Endothelial cell of umbilical vein (primary cell): Measurements from ENCODE around the gene CCDC186. TPM values are rescaled to one million over a fixed set of nuclear protein-coding genes. Genes with fewer than 3 reads are reported as not detected.
A peak's percentile ranks its signal among the peaks of the same experiment; 100 is the strongest.
"Not testable (repeated sequence)": the region's sequence is repeated elsewhere in the genome, so short reads cannot be mapped to it uniquely, and the experiment has no call there.

Experiments used
- BruUV-seq: library from RNA; stranded (reverse); fragments of 400-500 nt; replicated peaks from 2 replicates; lab custom pipeline; 2021; lab: Mats Ljungman, UMichigan
- CTCF ChIA-PET: fragments of 300-600, 350-600 bp; sonication (Branson Sonifier 250); formaldehyde crosslinking; loops from one replicate; lab custom pipeline; 2021; ENCODE audit warnings: antibody characterized with exemption, inconsistent platforms; lab: Charles Lee
- POLR2A ChIA-PET: fragments of 300-600, 350-600 bp; sonication (Branson Sonifier 250); formaldehyde crosslinking; loops from one replicate; lab custom pipeline; 2021; ENCODE audit warnings: antibody characterized with exemption, inconsistent platforms; lab: Charles Lee
- DNase-seq: peaks from one replicate; pipeline ENCODE4 v3.0.0-alpha.2; 2011; ENCODE audit warnings: low read depth, low spot score
- FAIRE-seq: peaks from 2 replicates; lab custom pipeline; 2011; peaks lifted over from hg19 to GRCh38; lab: Jason Lieb, UNC
- H2AFZ ChIP-seq: 2 replicates; pipeline ENCODE4 v1.6.0; 2012; ENCODE audit warnings: low read depth, low read length, control low read depth, inconsistent platforms
- H3K27ac ChIP-seq: 2 replicates; pipeline ENCODE4 v1.5.1; 2011; ENCODE audit warnings: low read depth, mild to moderate bottlenecking, control low read depth, low read length, moderate library complexity; ENCODE audit not compliant: insufficient read depth
- H3K27me3 ChIP-seq, 2 experiments: 2 replicates each; pipeline versions ENCODE4 v1.6.0 to v1.6.1; 2011; ENCODE audit warnings: low read length in 2 of 2, mixed read lengths in 1 of 2; ENCODE audit not compliant: control insufficient read depth in 2 of 2, insufficient read depth in 2 of 2
- H3K36me3 ChIP-seq, 2 experiments: 2 replicates in 1 of 2; 3 replicates in 1 of 2; pipeline ENCODE4 v1.5.1; 2011; ENCODE audit warnings: low read length in 2 of 2, mild to moderate bottlenecking in 1 of 2, moderate library complexity in 1 of 2; ENCODE audit not compliant: control insufficient read depth in 2 of 2, insufficient read depth in 2 of 2; ENCODE audit errors: extremely low read depth in 1 of 2
- H3K4me1 ChIP-seq: 3 replicates; pipeline ENCODE4 v1.5.1; 2011; ENCODE audit warnings: mild to moderate bottlenecking, low read length; ENCODE audit not compliant: control insufficient read depth, insufficient read depth; ENCODE audit errors: extremely low read depth
- H3K4me2 ChIP-seq: 2 replicates; pipeline ENCODE4 v1.6.1; 2011; ENCODE audit warnings: low read length, control low read depth, mixed read lengths; ENCODE audit not compliant: insufficient read depth
- H3K4me3 ChIP-seq, 3 experiments: fragments of 200-600 bp in 1 of 3; sonication (generic), shearing (Covaris generic) in 1 of 3; replicated peaks in 1 of 3; 2 replicates each; pipeline ENCODE4 v1.5.1; 2011 to 2016; ENCODE audit warnings: control low read depth in 3 of 3, low read length in 3 of 3, mild to moderate bottlenecking in 2 of 3, inconsistent platforms in 1 of 3, low read depth in 1 of 3, moderate library complexity in 1 of 3; ENCODE audit not compliant: insufficient read depth in 1 of 3
- H3K79me2 ChIP-seq: 2 replicates; pipeline ENCODE4 v1.6.0; 2012; ENCODE audit warnings: low read length, inconsistent platforms; ENCODE audit not compliant: control insufficient read depth, insufficient read depth
- H3K9ac ChIP-seq: replicated peaks from 2 replicates; pipeline ENCODE3; 2011; ENCODE audit warnings: low read length, control low read depth; ENCODE audit not compliant: insufficient read depth; ENCODE audit errors: extremely low read depth
- H3K9me1 ChIP-seq: replicated peaks from 3 replicates; pipeline ENCODE4 v1.6.0; 2011; ENCODE audit warnings: mild to moderate bottlenecking, low read length; ENCODE audit not compliant: control insufficient read depth, insufficient read depth; ENCODE audit errors: extremely low read depth
- H3K9me3 ChIP-seq: replicated peaks from 2 replicates; pipeline ENCODE4 v1.5.1; 2012; ENCODE audit warnings: low read length, inconsistent platforms; ENCODE audit not compliant: control insufficient read depth, insufficient read depth
- H4K20me1 ChIP-seq: replicated peaks from 2 replicates; pipeline ENCODE3; 2011; ENCODE audit warnings: mild to moderate bottlenecking, low read length; ENCODE audit not compliant: control insufficient read depth, insufficient read depth; ENCODE audit errors: extremely low read depth
- EZH2 ChIP-seq: IDR thresholded peaks from 2 replicates; pipeline ENCODE4 v1.6.1; 2012; ENCODE audit warnings: borderline replicate concordance, low read depth, mild to moderate bottlenecking, moderate library complexity, low read length, inconsistent platforms; ENCODE audit not compliant: severe bottlenecking
- FOS ChIP-seq: IDR thresholded peaks from 2 replicates; pipeline ENCODE4 v1.6.1; 2011; ENCODE audit warnings: mild to moderate bottlenecking, low read length, moderate library complexity, borderline replicate concordance; ENCODE audit not compliant: insufficient read depth
- JUN ChIP-seq: IDR thresholded peaks from 2 replicates; pipeline ENCODE4 v1.6.1; 2011; ENCODE audit warnings: borderline replicate concordance, low read depth; ENCODE audit not compliant: insufficient read length, insufficient read depth
- MAX ChIP-seq: IDR thresholded peaks from 2 replicates; pipeline ENCODE4 v1.6.1; 2011; ENCODE audit not compliant: insufficient read depth, insufficient read length
- dilution Hi-C: fragments of 300-500 bp; cut with MboI; formaldehyde crosslinking; loops from one replicate; pipeline ENCODE4 v1.15.0; 2019; ENCODE audit warnings: low sequenced_read_pairs; ENCODE audit not compliant: extremely low pct_ligation_motif_present
- intact Hi-C: fragments of 100-400 bp; cut with micrococcal nuclease; formaldehyde crosslinking; loops from one replicate; pipeline ENCODE4 v1.10.0; 2022
- polyA plus RNA-seq, 4 experiments: library from polyadenylated mRNA; depleted of rRNA in 3 of 4; stranded (reverse) in 3 of 4; unstranded in 1 of 4; fragments of >200 nt; gene quantifications; 2 replicates each; pipeline versions ENCODE4 v1.2.1 to v1.2.3, GENCODE V29; 2011 to 2012; ENCODE audit warnings: missing spikeins in 1 of 4
- total RNA-seq: library from RNA; stranded (reverse); gene quantifications from 2 replicates; pipeline ENCODE4 v1.2.3, GENCODE V29; 2021

The CCDC186 gene
- total and polyA plus RNA-seq, 2 donors (not counting 3 experiments of a cell fraction or from before 2014, with no cell fraction given): 1.8 to 13.4 TPM

GRCh38 chr10:114151486-114151885, 22.5 kb downstream of the CCDC186 start:
- Histone ChIP-seq H3K79me2 (no peaks in the 10 kb centered on the region), H3K36me3 (peaks cover 0 to 4% of the 10 kb centered on the region in 2 experiments), H3K27ac (no peak overlapping the region), H4K20me1 (no peaks in the 10 kb centered on the region), H3K4me1 (peaks cover 3% of the 10 kb centered on the region), H3K27me3 (no peaks in the 10 kb centered on the region), H3K9me1 (no peaks in the 10 kb centered on the region), H3K9me3 (no peaks in the 10 kb centered on the region), H3K4me3 (no peak overlapping the region), H3K9ac (no peak overlapping the region), H3K4me2 (no peak overlapping the region), H2AFZ (no peak overlapping the region)
- DNase-seq (peak; percentile 73), FAIRE-seq (peak; percentile 94)
- ChIA-PET CTCF (interaction anchor here (0.6 to 1.4 kb wide), 3 partner anchors 13 to 52 kb away, joined by 3 read pairs; partner anchors contain the start of gene CCDC186), POLR2A (no interaction called here)
- BruUV-seq: no TSS peak
- intact Hi-C loops (no loop called here), dilution Hi-C loops (no loop called here)
- peak; percentile 89 for TF ChIP-seq FOS
- no peak for TF ChIP-seq MAX
- TF ChIP-seq JUN: peak; percentile 71
- TF ChIP-seq EZH2: no peak

- intact Hi-C loops, CTCF ChIA-PET, BruUV-seq, DNase-seq, H4K20me1 ChIP-seq, H3K79me2 ChIP-seq, H3K27me3 ChIP-seq, H3K27ac ChIP-seq, H3K36me3 ChIP-seq, H3K9me3 ChIP-seq, H3K9ac ChIP-seq, FAIRE-seq, POLR2A ChIA-PET, H3K4me1 ChIP-seq, H3K4me2 ChIP-seq, H3K9me1 ChIP-seq, H2AFZ ChIP-seq, H3K4me3 ChIP-seq, dilution Hi-C loops: not testable (repeated sequence)
Measured at GRCh38 chr10:114149476-114149875, 24.5 kb downstream of the CCDC186 start.
